ENCODE data around the gene PRX. TPM values are rescaled to one million over a fixed set of nuclear protein-coding genes. Genes with fewer than 3 reads are reported as not detected.

Gene PRX
- total and polyA plus RNA-seq, 2 of the 13 experiments (the other 11 are each of a cell fraction or from before 2014, with no cell fraction given), result 0.66 TPM

DNA sequence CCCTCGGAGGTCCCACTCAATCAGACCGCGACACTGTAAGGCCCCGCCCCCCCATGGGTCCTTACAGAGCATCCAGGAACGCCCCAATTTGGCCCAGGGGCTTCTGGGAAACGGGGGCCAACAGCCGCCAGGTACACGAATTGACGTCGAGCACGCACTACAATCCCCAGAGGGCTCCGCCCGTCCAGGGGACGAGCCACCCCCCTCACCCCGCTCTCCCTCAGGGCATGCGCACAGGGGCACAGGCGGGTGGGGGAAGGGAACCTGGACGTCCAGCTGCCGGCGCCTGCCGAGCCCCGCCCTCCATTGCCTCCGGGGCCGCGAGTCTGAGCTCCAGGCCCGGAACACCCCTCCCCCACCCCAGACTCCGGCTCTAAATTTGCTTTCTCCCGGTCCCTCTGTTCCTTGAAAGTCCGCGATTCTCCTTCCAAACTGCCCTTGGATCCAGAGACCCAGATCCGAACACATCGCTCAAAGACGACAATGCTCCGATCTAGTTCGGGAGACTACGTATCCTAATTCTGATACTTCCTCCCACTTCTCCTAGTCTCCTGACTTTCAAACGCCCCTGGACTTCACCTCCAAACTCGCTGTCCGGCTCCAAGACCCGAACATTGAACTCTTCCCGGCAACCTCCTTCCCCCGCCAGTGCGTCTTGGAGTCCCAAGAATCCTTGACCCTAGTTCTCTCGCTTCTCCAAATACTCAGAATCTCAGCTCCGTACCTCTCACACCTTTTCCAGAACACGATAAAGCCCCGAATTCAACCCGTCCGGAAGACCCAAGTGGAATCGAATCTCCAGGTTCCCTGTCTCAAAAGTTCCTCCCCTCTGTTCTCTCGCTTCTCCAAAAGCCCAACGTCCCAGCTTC is 30.2 kb upstream of the PRX start (continued):
- no peak for TF ChIP-seq ATF2 (CRISPR knock-in tag; IDR thresholded peaks at IDR 0.05)
- TF ChIP-seq ELF3 (CRISPR knock-in tag; IDR thresholded peaks at IDR 0.05), result peak; percentile 37; the same call in 1 of the 2 replicates
- no peak; the same call in 1 of the 2 replicates for TF ChIP-seq POGK (CRISPR knock-in tag; conservative IDR thresholded peaks at IDR 0.05)
- TF ChIP-seq, protein P1, sequence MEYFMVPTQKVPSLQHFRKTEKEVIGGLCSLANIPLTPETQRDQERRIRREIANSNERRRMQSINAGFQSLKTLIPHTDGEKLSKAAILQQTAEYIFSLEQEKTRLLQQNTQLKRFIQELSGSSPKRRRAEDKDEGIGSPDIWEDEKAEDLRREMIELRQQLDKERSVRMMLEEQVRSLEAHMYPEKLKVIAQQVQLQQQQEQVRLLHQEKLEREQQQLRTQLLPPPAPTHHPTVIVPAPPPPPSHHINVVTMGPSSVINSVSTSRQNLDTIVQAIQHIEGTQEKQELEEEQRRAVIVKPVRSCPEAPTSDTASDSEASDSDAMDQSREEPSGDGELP (IDR thresholded peaks at IDR 0.05; ENCODE audit: borderline replicate concordance, low read depth), result peak; percentile 92
- no peak for TF ChIP-seq TGIF2 (CRISPR knock-in tag; IDR thresholded peaks at IDR 0.05)
- peak; percentile 62; the same call in 1 of the 2 replicates for TF ChIP-seq YEATS2 (CRISPR knock-in tag; IDR thresholded peaks at IDR 0.05; ENCODE audit: borderline replicate concordance)
- TF ChIP-seq ZNF264 (CRISPR knock-in tag; IDR thresholded peaks at IDR 0.05), result no peak
- TF ChIP-seq FOXP1 (IDR thresholded peaks at IDR 0.05), result no peak
- TF ChIP-seq FOXP1 (CRISPR knock-in tag; IDR thresholded peaks at IDR 0.05), result peak; percentile 16; the same call in 1 of the 2 replicates
- TF ChIP-seq ZNF253 (CRISPR knock-in tag; IDR thresholded peaks at IDR 0.05; ENCODE audit: borderline replicate concordance), result no peak
- no peak for TF ChIP-seq REL (CRISPR knock-in tag; conservative IDR thresholded peaks at IDR 0.05)
- TF ChIP-seq ZNF782 (CRISPR knock-in tag; IDR thresholded peaks at IDR 0.05; ENCODE audit: borderline replicate concordance), result no peak
- no peak for TF ChIP-seq RNF2 (conservative IDR thresholded peaks at IDR 0.05; ENCODE audit: low read depth)
- TF ChIP-seq LRRFIP1 (CRISPR knock-in tag; conservative IDR thresholded peaks at IDR 0.05), result no peak
- no peak for TF ChIP-seq SNAI1 (CRISPR knock-in tag; IDR thresholded peaks at IDR 0.05; ENCODE audit: borderline replicate concordance)
- TF ChIP-seq NCOA5 (CRISPR knock-in tag; IDR thresholded peaks at IDR 0.05), result no peak
- no peak for TF ChIP-seq ZKSCAN1 (IDR thresholded peaks at IDR 0.05; ENCODE audit: low read length)
- TF ChIP-seq ZNF616 (CRISPR knock-in tag; IDR thresholded peaks at IDR 0.05; ENCODE audit: low read depth), result no peak
- TF ChIP-seq RBAK (CRISPR knock-in tag; IDR thresholded peaks at IDR 0.05), result no peak

Data from HepG2 (cell line).